ENCODE measurements around the gene PAGE2B.
"Not testable (repeated sequence)": the region's sequence is repeated elsewhere in the genome, so short reads cannot be mapped to it uniquely, and the experiment has no call there.

The PAGE2B gene, protein sequence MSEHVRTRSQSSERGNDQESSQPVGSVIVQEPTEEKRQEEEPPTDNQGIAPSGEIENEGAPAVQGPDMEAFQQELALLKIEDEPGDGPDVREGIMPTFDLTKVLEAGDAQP
- 0 to 0.58 (median 0.07) reads per million in 9 experiments for total RNA-seq

DNA sequence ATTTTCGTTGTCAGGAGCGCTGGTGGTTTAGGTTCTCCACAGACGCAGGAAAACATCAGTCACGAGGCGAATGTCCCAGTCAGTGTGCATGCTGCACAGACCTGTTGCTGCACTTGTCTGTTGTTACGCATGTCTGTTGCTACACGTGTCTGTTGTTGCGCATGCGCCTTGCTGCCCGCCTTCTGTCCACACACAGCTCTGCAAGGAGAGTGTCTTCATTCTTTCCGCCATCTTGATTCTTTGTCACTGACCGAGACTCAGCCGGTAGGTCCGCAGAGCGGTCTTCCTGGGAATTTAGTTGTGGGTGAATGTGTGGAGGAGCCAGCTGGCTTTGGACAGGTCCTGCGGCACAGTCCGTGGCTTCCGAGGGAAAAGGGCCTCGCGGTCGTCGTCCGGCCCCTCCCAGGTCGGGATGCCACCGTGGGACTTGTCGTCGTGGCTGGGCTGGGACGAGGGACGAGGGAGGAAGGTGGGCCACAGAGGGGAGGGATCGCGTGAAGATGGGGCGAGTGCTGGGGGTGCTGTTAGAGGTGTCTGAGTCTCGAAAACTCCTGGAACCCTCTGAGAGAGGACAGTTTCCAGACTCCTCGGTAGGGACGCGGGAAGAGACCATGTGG is at the start of gene PAGE2B:
Gene PAGE2B, plus strand, starts transcription at position 180 of the 617 bp plus-strand sequence. CDS start 1,012 bp downstream, outside the sequence.
- no peak for ATAC-seq (replicated peaks)
- H3K27ac Mint-ChIP-seq = no peak within 1 kb of the TSS
- no peak for DNase-seq
- H3K36me3 Mint-ChIP-seq (ENCODE audit: insufficient read depth) = no peaks in the 10 kb centered on the region
- no peaks in the 10 kb centered on the region for H3K9me3 Mint-ChIP-seq
- H3K4me1 Mint-ChIP-seq (ENCODE audit: low read depth in 2 of 2) = no peaks in the 10 kb centered on the region
- H3K27me3 Mint-ChIP-seq = peaks cover 6 to 29% of the 10 kb centered on the region in 2 donors
- no peak within 1 kb of the TSS for H3K4me3 Mint-ChIP-seq

DNA sequence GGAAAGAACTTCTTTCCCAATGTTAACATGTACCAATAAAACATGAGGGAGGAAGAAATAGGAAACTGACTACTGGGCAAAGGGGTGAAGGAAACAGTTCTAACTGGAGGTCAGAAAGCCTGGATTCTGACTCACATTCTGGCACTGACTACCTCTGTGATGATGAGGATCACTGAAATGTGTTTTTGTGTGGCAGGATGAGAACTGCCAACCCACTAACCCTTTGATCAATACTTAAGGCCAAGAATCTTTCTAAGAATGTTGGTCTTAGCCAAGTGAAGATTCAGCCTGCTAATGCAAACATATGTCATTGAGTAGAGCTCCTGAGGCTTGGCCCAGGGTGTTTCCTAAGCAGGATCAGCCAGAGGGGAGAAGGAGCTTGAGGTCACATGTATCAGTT is 48.7 kb upstream of the PAGE2B start:
- no peak overlapping the region for H3K4me3 Mint-ChIP-seq
- H3K36me3 Mint-ChIP-seq (ENCODE audit: insufficient read depth) = no peaks in the 10 kb centered on the region
- no peaks in the 10 kb centered on the region for H3K4me1 Mint-ChIP-seq (ENCODE audit: low read depth in 2 of 2)
- no peaks in the 10 kb centered on the region for H3K27me3 Mint-ChIP-seq
- no peak for ATAC-seq (replicated peaks)
- DNase-seq = no peak
- no peak overlapping the region for H3K27ac Mint-ChIP-seq
- no peaks in the 10 kb centered on the region for H3K9me3 Mint-ChIP-seq

DNA sequence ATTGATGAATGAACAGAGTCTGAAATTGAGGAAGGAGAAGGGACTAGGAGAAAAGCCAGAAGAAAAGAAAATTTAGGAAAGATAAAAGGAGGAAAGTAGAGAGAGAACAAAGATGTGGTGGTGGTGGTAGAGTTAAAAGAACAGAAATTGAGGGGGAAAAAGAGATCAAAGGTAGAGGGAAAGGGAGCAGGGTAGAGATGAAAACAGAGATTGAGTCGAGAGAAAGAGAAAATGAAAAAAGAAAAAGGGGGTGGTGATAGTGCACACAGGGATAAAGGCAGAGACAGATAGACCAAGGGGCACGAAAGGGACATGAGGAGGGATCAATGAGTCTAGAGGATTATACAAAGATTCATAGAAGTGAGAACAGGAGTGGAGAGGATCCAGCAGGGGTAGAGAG is 48.0 kb upstream of the PAGE2B start:
- no peaks in the 10 kb centered on the region for H3K4me1 Mint-ChIP-seq (ENCODE audit: low read depth in 2 of 2)
- no peak for DNase-seq
- ATAC-seq (replicated peaks) = no peak
- H3K27me3 Mint-ChIP-seq = no peaks in the 10 kb centered on the region
- H3K27ac Mint-ChIP-seq = no peak overlapping the region
- no peaks in the 10 kb centered on the region for H3K9me3 Mint-ChIP-seq
- no peaks in the 10 kb centered on the region for H3K36me3 Mint-ChIP-seq (ENCODE audit: insufficient read depth)
- no peak overlapping the region for H3K4me3 Mint-ChIP-seq

DNA sequence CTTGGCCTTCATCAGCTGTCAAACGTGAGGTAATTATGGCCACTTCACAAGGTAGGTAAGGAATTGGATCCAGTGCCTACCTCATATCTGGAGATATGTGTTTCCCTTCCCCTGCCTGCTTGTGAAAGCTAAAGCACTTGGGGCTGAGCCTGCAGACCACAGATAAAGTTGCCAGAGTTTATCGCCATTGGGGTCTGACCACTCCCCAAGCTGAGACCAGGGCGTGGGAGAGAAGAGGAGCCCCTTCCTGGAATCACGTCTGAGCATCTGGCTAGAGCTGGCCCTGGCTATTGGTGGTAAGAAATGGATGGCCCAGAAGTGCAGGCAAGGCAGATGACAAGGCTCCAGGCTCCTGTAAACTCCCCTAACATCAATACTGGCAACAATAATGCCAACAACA is 46.8 kb upstream of the PAGE2B start:
- Mint-ChIP-seq H3K4me1 (ENCODE audit: low read depth in 2 of 2) (no peaks in the 10 kb centered on the region), H3K27ac (no peak overlapping the region), H3K27me3 (no peaks in the 10 kb centered on the region), H3K9me3 (no peaks in the 10 kb centered on the region), H3K36me3 (ENCODE audit: insufficient read depth) (no peaks in the 10 kb centered on the region), H3K4me3 (no peak overlapping the region)
- DNase-seq (no peak), ATAC-seq (replicated peaks) (no peak)

DNA sequence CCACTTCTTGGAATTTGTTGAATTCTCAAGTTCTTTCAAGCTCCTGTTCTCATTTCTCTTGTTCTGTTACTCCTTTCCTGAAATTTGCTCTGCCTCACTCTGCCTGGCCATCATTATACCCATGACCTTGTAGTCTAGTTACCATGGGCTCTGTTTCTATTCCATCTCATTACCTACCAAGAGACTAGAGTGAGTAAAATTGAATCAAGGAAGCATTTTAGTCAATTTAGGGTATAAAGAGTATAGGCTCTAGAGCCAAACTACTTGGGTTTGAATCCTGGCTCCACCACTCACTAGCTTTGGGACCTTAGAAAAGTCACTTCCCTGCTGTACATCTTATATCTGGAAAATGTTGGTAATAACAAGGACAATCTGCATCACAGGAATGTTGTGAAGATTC is 46.2 kb upstream of the PAGE2B start:
- Mint-ChIP-seq H3K9me3 (no peaks in the 10 kb centered on the region), H3K27me3 (no peaks in the 10 kb centered on the region), H3K27ac (no peak overlapping the region), H3K4me3 (no peak overlapping the region), H3K36me3 (ENCODE audit: insufficient read depth) (no peaks in the 10 kb centered on the region), H3K4me1 (ENCODE audit: low read depth in 2 of 2) (no peaks in the 10 kb centered on the region)
- DNase-seq (no peak), ATAC-seq (replicated peaks) (no peak)

DNA sequence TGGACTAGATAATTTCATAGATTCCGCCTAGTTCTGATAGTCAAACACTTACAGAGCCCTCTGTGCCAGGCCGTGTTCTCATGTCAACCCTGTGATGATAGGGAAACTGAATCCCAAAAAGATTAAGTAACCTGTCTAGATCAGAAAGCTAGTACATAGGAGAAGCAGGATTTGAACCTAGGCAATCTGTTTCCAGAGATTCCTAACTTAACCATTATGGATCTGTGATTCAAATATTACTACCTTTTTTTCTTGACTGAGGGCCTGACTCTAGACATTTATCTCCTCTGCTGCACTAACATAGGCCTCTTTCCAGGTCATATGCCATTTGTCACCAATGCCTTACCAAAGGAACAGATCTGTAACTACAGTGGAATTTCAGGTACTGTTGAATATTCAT is 45.5 kb upstream of the PAGE2B start:
- Mint-ChIP-seq H3K36me3 (ENCODE audit: insufficient read depth) (no peaks in the 10 kb centered on the region), H3K27ac (no peak overlapping the region), H3K4me3 (no peak overlapping the region), H3K9me3 (no peaks in the 10 kb centered on the region), H3K27me3 (no peaks in the 10 kb centered on the region), H3K4me1 (ENCODE audit: low read depth in 2 of 2) (no peaks in the 10 kb centered on the region)
- ATAC-seq (replicated peaks) = no peak
- DNase-seq = no peak

DNA sequence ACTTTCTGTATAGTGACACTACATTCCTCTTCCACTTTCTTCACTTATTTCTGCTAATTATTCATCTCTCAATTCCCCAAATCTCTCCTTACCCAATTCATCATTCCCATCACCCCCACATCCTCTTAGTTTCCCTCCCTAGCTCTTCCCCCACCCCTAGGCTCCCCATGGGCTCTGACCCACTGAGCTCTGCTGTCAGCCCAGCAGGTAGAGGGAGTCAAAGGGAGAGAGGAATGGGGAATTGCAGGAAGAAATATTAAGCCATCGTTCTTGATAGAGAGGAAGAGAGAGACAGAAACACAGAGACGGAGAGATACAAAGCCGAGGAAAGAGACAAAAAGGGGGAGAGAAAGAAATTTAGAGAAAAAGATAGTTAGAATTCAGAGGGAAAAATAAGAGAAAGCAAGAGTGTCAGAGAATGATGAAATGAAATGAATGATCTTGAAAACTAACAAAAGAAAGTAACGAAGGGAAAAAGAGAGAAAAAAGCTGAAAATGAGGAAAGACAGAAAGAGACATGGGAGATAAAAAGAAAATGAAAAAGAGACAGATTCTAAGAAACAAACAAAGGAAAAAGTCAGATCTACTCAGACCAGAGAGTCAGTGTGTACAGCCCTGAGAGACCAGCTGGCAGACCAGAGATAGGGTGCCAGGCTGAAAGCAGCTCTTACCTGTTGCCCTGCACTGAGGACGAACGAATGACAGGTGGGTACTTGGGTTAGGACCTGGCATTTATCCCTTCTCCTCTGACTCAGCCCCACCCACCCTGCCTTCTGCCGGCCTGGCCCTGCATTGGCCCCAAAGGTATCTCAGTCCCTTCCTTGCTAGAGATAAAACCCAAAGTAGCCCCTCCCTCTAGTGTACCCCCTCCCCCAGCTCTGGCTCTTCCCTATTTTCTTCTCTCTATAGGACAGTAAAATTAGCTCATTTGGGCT is 44.3 kb upstream of the PAGE2B start, which contains the start of gene ALAS2:
Gene ALAS2, minus strand, starts transcription at position 707 of the 935 bp plus-strand sequence. CDS start 4,977 bp downstream, outside the sequence.
- Mint-ChIP-seq H3K36me3 (ENCODE audit: insufficient read depth) (no peaks in the 10 kb centered on the region), H3K9me3 (no peaks in the 10 kb centered on the region), H3K4me1 (ENCODE audit: low read depth in 2 of 2) (no peaks in the 10 kb centered on the region), H3K27me3 (no peaks in the 10 kb centered on the region), H3K4me3 (no peak within 1 kb of the TSS), H3K27ac (peak within 1 kb of the TSS in 1 of 2 donors; percentile 84)
- ATAC-seq (replicated peaks) (no peak), DNase-seq (no peak)

DNA sequence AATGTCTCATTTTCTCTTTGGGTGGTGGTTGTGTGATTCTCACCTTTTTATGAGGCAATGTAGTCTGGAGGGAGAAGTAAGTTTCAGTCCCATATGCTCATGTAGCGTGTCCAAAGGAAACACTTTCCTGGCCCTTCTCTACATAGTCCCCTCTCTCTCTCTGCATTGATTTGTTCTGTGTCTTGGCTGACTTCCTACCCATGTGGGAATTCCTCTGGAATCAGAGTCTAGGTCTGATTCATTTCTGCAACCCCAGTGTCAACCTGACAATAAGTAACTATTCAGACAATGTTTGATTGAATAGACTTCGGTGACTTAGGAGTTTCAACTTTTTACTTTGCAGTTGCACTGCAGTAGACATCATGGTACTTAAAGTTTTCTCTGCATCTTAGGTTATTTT is 41.4 kb upstream of the PAGE2B start:
- ATAC-seq (replicated peaks) = no peak
- no peaks in the 10 kb centered on the region for H3K27me3 Mint-ChIP-seq
- H3K27ac Mint-ChIP-seq = no peak overlapping the region
- no peaks in the 10 kb centered on the region for H3K9me3 Mint-ChIP-seq
- no peaks in the 10 kb centered on the region for H3K36me3 Mint-ChIP-seq (ENCODE audit: insufficient read depth)
- no peaks in the 10 kb centered on the region for H3K4me1 Mint-ChIP-seq (ENCODE audit: low read depth in 2 of 2)
- DNase-seq = no peak
- H3K4me3 Mint-ChIP-seq = no peak overlapping the region

DNA sequence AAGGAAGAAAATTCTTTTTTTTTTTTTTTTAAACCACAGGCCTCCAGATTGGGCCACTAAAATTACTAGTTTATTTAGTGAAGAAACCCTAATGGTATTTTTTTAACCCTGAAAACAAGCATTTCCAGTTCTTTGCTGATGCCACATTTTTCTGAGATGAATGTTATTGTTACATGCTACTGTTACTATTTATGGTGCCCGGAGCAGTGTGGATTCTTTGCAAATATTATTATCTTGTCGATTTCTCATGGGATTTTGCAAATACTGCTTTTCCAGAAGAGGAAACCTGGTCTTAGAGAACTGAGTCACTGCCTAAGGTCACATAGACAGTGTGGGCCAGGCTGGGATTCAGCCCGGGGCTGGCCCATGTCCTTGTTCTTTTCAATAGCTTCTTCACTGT is 35.4 kb upstream of the PAGE2B start:
- DNase-seq = no peak
- H3K4me1 Mint-ChIP-seq (ENCODE audit: low read depth in 2 of 2) = no peaks in the 10 kb centered on the region
- H3K9me3 Mint-ChIP-seq = no peaks in the 10 kb centered on the region
- no peak for ATAC-seq (replicated peaks)
- no peak overlapping the region for H3K4me3 Mint-ChIP-seq
- no peak overlapping the region for H3K27ac Mint-ChIP-seq
- no peaks in the 10 kb centered on the region for H3K36me3 Mint-ChIP-seq (ENCODE audit: insufficient read depth)
- no peaks in the 10 kb centered on the region for H3K27me3 Mint-ChIP-seq

DNA sequence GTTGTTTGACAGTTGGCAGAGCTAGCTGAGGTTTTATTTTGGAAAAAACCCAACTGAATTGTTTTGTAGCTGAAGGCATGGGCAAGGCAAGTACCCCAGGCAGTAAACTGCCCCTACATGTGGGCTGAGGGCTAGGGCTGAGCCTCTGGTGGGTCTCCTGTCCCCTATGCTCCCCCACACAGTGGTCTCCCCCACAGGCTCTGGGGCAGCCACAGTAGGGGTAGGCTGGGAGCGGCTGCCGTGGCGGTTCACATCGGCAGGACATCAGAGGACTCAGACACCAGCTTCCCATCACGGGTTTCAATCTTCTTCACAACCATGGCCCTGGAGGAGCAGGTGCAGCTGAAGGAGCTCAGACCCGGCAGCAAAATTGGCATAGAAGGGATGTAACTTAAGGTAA is 33.3 kb upstream of the PAGE2B start:
- Mint-ChIP-seq H3K4me1 (ENCODE audit: low read depth in 2 of 2) (no peaks in the 10 kb centered on the region), H3K9me3 (no peaks in the 10 kb centered on the region)
- no peak for ATAC-seq (replicated peaks)

DNA sequence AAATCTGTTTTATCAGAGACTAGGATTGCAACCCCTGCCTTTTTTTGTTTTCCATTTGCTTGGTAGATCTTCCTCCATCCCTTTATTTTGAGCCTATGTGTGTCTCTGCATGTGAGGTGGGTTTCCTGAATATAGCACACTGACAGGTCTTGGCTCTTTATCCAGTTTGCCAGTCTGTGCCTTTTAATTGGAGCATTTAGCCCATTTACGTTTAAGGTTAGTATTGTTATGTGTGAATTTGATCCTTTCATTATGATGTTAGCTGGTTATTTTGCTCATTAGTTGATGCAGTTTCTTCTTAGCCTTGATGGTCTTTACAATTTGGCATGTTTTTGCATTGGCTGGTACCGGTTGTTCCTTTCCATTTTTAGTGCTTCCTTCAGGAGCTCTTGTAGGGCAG is 24.2 kb upstream of the PAGE2B start:
- not testable (repeated sequence) for H3K9me3 Mint-ChIP-seq; H3K27me3 Mint-ChIP-seq; ATAC-seq (replicated peaks); H3K4me3 Mint-ChIP-seq; H3K27ac Mint-ChIP-seq; H3K36me3 Mint-ChIP-seq (ENCODE audit: insufficient read depth); H3K4me1 Mint-ChIP-seq (ENCODE audit: low read depth in 2 of 2); DNase-seq

More for the DNA sequence above, 33.3 kb upstream of the PAGE2B start:
- H3K27ac Mint-ChIP-seq = no peak overlapping the region
- no peaks in the 10 kb centered on the region for H3K27me3 Mint-ChIP-seq
- H3K36me3 Mint-ChIP-seq (ENCODE audit: insufficient read depth) = no peaks in the 10 kb centered on the region
- no peak for DNase-seq
- no peak overlapping the region for H3K4me3 Mint-ChIP-seq

DNA sequence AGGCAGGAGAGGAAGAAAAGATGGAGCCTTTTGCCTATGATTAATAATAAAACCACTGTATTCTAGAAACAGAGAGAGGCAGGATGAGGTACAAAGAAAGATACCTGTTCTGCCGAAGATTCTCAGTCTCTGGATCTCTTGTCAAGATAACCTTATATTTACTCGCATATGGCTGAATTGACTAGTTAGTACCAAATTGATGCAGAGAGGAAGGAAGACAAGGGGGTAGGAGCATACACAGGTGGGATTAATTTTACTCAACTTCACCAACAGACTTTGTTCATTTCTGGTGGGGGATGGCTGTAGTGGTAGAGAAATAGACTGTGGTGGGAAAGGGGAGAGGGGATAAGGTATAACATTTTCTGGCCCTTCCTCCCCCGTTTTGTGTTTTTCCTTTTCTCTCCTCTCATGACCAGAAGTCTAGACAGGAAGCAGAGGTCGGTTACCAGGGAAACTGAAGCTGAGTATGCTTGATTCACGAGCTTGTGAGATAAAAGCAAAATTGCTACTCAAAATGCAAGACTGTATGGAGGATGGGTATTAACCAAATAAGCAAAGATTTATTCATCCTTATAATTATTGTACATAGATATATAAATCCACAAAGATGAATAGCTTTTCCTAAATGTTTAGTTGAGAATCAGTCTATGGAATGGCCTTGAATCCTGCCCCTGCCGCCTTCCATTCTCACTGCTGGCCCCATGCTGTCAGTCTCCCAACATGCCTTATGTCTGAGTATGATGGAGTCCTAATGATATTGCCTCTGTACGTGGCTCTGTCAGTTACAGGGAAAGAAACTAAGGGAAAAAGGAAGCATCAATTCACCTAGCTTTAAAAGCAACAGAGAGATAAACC is 17.8 kb upstream of the PAGE2B start:
- Mint-ChIP-seq H3K27ac (peak overlapping the region; percentile 85 to 92), H3K4me3 (peak overlapping the region; percentile 80 to 81)
- peak; percentile 5 to 16 (median 15) for DNase-seq

DNA sequence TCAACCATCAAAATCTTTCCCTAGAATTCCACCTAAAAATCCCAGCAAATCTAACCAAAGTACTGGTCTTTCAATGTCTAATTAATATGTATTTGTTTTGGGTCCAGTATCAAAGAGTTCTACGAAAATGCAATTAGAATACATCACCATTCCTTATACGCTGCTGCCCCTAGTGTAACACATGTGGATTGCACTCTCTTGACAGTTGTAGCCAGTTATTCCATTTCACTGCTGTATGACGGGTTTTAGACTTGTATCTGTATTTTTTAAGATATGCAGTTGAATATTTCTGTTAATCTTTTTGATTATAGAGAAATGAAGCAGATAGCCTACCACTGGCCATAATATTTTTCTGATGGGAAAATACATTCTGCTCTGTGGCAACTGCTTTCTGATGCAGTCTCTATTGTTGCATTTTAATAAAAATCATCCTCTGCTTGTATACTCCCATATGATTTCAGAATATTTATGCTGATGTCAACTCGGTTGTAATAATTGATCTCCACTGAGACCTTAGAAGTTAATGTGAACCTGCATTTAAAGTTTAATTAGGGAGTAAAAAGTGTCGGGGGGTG is 17.1 kb upstream of the PAGE2B start:
- H3K4me3 Mint-ChIP-seq = peak overlapping the region; percentile 80 to 81
- peaks cover 10 to 15% of the 10 kb centered on the region in 2 donors for H3K4me1 Mint-ChIP-seq (ENCODE audit: low read depth in 2 of 2)
- ATAC-seq (replicated peaks) (peak; percentile 76), DNase-seq (peak; percentile 15 to 31 (median 22))
- no peaks in the 10 kb centered on the region for H3K9me3 Mint-ChIP-seq
- no peaks in the 10 kb centered on the region for H3K36me3 Mint-ChIP-seq (ENCODE audit: insufficient read depth)
- H3K27ac Mint-ChIP-seq = peak overlapping the region; percentile 85 to 92
- peaks cover 0 to 5% of the 10 kb centered on the region in 2 donors for H3K27me3 Mint-ChIP-seq

More for the DNA sequence above, 17.8 kb upstream of the PAGE2B start:
- peak; percentile 87 for ATAC-seq (replicated peaks)
- no peaks in the 10 kb centered on the region for H3K9me3 Mint-ChIP-seq
- peaks cover 0 to 5% of the 10 kb centered on the region in 2 donors for H3K27me3 Mint-ChIP-seq
- H3K4me1 Mint-ChIP-seq (ENCODE audit: low read depth in 2 of 2) = peaks cover 10 to 15% of the 10 kb centered on the region in 2 donors
- no peaks in the 10 kb centered on the region for H3K36me3 Mint-ChIP-seq (ENCODE audit: insufficient read depth)

Measured in effector memory CD8-positive, alpha-beta T cell (primary cell).